ENCODE data around the gene GDAP2. TPM values are rescaled to one million over a fixed set of nuclear protein-coding genes. Genes with fewer than 3 reads are reported as not detected.
"Not testable (repeated sequence)": the region's sequence is repeated elsewhere in the genome, so short reads cannot be mapped to it uniquely, and the experiment has no call there.

GDAP2 gene
- total RNA-seq, 6 donors from 2014 or later: 20.4 to 52.4 (median 30.2) TPM

DNA sequence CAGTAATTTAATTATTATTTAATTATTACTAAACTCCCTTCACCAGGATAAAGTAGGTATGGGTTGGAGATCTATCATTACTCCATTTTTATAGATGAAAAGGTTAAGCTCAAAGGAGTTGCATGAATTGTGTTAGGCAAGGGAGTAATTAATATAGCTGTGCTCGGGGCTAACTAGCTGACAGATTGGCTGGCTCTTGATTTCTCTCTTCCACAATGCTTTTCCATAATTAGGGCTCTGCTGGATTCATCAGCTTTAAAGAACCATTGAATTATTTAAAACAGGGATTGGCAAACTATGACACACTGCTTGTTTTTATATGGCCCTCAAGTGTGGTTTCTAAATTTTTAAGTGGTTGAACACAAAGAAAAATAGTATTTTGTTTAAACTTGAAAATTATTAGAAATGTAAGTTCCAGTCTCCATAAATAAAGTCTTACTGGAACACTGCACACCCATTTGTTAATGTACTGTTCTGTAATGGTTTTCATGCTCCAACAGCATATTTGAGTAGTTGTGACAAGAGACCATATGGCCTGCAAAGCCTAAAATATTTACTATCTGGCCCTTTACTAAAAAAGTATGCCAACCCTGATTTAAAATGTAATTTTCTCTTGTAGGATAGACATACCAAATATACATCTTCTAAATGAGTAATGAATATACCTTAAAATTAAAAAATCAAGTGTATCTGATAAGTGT is 76.4 kb downstream of the GDAP2 start:
- no peak for DNase-seq
- Histone ChIP-seq H3K36me3 (no peaks in the 10 kb centered on the region), H3K27ac (no peak overlapping the region), H3K27me3 (no peaks in the 10 kb centered on the region), H3K4me3 (no peak overlapping the region), H3K4me1 (peaks cover 0 to 5% (median 0%) of the 10 kb centered on the region in 4 donors), H3K9me3 (no peaks in the 10 kb centered on the region)
- 78 to 90% methylated on average over 1 of the region's 1 CpG for WGBS, 2 donors
- no peak for ATAC-seq (ENCODE audit: low FRiP score in 2 of 2)
- TF ChIP-seq EP300 (IDR thresholded peaks at IDR 0.05) (no peak), POLR2AphosphoS5 (IDR thresholded peaks at IDR 0.05) (no peak), POLR2A (IDR thresholded peaks at IDR 0.05) (no peak)
- TF ChIP-seq, protein P1, sequence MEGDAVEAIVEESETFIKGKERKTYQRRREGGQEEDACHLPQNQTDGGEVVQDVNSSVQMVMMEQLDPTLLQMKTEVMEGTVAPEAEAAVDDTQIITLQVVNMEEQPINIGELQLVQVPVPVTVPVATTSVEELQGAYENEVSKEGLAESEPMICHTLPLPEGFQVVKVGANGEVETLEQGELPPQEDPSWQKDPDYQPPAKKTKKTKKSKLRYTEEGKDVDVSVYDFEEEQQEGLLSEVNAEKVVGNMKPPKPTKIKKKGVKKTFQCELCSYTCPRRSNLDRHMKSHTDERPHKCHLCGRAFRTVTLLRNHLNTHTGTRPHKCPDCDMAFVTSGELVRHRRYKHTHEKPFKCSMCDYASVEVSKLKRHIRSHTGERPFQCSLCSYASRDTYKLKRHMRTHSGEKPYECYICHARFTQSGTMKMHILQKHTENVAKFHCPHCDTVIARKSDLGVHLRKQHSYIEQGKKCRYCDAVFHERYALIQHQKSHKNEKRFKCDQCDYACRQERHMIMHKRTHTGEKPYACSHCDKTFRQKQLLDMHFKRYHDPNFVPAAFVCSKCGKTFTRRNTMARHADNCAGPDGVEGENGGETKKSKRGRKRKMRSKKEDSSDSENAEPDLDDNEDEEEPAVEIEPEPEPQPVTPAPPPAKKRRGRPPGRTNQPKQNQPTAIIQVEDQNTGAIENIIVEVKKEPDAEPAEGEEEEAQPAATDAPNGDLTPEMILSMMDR (IDR thresholded peaks at IDR 0.05): no peak

- DNase-seq (no peak), ATAC-seq (ENCODE audit: low FRiP score in 2 of 2) (no peak)
- 86 to 92% methylated on average over 2 of the region's 2 CpGs for WGBS, 2 donors
Observed at GRCh38 chr1:117851687-117852086, 77.7 kb downstream of the GDAP2 start.

DNA sequence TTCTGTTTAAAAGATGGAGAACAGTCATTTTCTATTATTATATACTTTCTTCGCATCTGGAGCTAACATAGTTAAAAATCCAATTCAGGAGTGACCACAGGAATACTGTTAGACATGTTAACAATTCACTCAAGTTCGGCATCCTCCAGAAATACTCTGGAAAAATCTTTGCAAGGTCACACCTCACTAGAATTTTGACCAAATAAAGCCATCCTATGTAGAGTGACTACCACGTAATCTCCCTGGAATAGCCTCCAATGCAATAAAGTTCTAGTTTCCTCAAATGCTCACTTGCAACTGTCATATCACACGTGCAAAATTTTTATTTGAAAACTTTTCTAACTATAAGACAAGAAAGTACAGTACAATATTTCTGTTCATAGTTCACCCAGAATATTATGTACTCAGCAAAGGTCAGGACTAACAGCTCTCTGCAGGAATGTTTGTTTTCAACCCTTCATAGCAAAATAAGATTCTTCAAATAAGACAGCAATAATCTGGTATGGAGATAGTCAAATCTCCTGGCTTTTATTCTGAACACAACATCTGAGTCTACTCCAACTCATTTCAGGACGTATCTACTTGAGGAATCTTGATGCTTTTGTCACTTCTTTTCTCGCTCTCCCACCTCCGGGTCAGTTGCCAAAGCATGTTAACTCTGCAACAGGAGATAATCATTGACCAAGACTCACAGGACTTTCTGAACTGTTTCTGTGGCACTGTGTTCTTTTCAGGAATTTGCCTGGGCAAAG is 82.6 kb downstream of the GDAP2 start:
- H3K4me1 ChIP-seq: no peaks in the 10 kb centered on the region
- TF ChIP-seq POLR2AphosphoS5 (IDR thresholded peaks at IDR 0.05): no peak
- no peak for TF ChIP-seq POLR2A (IDR thresholded peaks at IDR 0.05)
- no peak for TF ChIP-seq EP300 (IDR thresholded peaks at IDR 0.05)
- TF ChIP-seq, protein P1 (IDR thresholded peaks at IDR 0.05): no peak
- H3K27ac ChIP-seq: no peak overlapping the region
- peaks cover 0 to 5% (median 2%) of the 10 kb centered on the region in 4 donors for H3K9me3 ChIP-seq
- no peaks in the 10 kb centered on the region for H3K36me3 ChIP-seq
- H3K27me3 ChIP-seq: no peaks in the 10 kb centered on the region
- H3K4me3 ChIP-seq: no peak overlapping the region
- 82 to 83% methylated on average over 7 of the region's 7 CpGs for WGBS, 2 donors
- DNase-seq: no peak
- no peak for ATAC-seq (ENCODE audit: low FRiP score in 2 of 2)

More at GRCh38 chr1:117851687-117852086, 77.7 kb downstream of the GDAP2 start:
- Histone ChIP-seq H3K36me3 (no peaks in the 10 kb centered on the region), H3K27ac (no peak overlapping the region), H3K4me3 (no peak overlapping the region), H3K27me3 (no peaks in the 10 kb centered on the region), H3K4me1 (no peaks in the 10 kb centered on the region), H3K9me3 (no peaks in the 10 kb centered on the region)
- TF ChIP-seq EP300 (IDR thresholded peaks at IDR 0.05) (no peak), POLR2AphosphoS5 (IDR thresholded peaks at IDR 0.05) (no peak), POLR2A (IDR thresholded peaks at IDR 0.05) (no peak)
- TF ChIP-seq, protein P1 (IDR thresholded peaks at IDR 0.05): no peak

GRCh38 chr1:117844478-117844877 is 84.9 kb downstream of the GDAP2 start:
- not testable (repeated sequence) for H3K27ac ChIP-seq; H3K9me3 ChIP-seq; H3K4me3 ChIP-seq; DNase-seq; H3K27me3 ChIP-seq; H3K36me3 ChIP-seq; ATAC-seq (ENCODE audit: low FRiP score in 2 of 2); H3K4me1 ChIP-seq

- no peak for ATAC-seq (ENCODE audit: low FRiP score in 2 of 2)
- no peaks in the 10 kb centered on the region for H3K27me3 ChIP-seq
- WGBS, 2 donors: 84 to 94% methylated on average over 1 of the region's 1 CpG
- DNase-seq: no peak
- TF ChIP-seq, protein P1 (IDR thresholded peaks at IDR 0.05): no peak
- TF ChIP-seq EP300 (IDR thresholded peaks at IDR 0.05): no peak
- no peak for TF ChIP-seq POLR2A (IDR thresholded peaks at IDR 0.05)
- no peak for TF ChIP-seq POLR2AphosphoS5 (IDR thresholded peaks at IDR 0.05)
- H3K4me3 ChIP-seq: no peak overlapping the region
- H3K4me1 ChIP-seq: no peaks in the 10 kb centered on the region
- H3K27ac ChIP-seq: no peak overlapping the region
- H3K36me3 ChIP-seq: no peaks in the 10 kb centered on the region
- peaks cover 0 to 5% (median 2%) of the 10 kb centered on the region in 4 donors for H3K9me3 ChIP-seq
Observed at GRCh38 chr1:117843791-117844190, 85.6 kb downstream of the GDAP2 start.
